Hematopoietic multipotent progenitor cell (in vitro differentiated cells): Measurements from ENCODE around the gene SLC6A1. TPM values are rescaled to one million over a fixed set of nuclear protein-coding genes. Genes with fewer than 3 reads are reported as not detected.

ENCODE experiments used
- DNase-seq, 3 donors: peaks; one replicate each; pipeline ENCODE4 v3.0.0-alpha.2; 2011 to 2015; ENCODE audit warnings: low read depth in 2 of 3, low spot score in 2 of 3
- total RNA-seq: library from RNA; depleted of rRNA; stranded (reverse); fragments of >200 nt; gene quantifications from one replicate; pipeline ENCODE4 v1.2.3, GENCODE V29; 2012

The SLC6A1 gene
- total RNA-seq, 1 donor: under 0.01 TPM

DNA sequence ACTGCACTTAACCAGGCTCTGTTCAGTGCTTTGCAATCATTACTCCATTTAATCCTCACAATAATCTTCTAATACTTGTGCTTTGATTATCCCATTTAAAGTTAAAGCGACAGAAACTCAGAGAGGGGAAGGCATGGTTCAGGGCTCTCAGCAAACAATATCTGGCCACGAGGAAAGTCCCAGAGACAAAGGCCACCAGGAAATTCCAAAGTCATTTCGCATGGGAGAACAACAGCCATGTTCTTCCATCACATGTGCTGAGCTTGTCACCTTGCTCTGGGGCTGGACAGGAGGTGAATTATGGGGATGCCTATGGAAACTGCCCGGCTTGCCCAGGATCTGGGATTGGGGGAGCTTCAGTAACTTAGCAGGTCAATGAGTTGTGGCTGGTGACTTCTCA is 95.5 kb downstream of the SLC6A1 start:
- no peak for DNase-seq

DNA sequence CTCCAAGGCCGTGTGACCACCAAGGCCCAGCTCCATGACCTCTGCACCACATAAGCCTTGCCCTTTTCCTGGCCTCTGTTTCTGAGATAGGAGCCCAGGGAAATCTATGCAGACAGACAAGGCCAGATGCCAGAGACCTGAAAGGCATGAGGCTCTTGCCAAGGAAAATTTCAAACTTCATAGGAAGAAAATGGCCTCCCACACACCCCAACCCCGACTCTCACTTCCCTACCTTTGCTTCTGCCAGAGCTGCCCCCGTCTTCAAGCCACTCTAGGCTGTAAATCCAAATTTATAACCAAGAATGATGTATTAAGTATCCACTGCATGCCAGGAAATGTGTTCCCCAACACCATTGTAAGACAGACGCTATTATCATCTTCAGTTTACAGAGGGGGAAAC is 96.3 kb downstream of the SLC6A1 start:
- no peak for DNase-seq

Other genes starting within 250 kb of the SLC6A1 start
- gene SLC6A11, start 176.5 kb upstream of the SLC6A1 start, total RNA-seq: under 0.01 TPM
- gene HRH1, start 161.7 kb downstream of the SLC6A1 start, total RNA-seq: under 0.01 TPM